MG63 (cell line): ENCODE data around the gene WDFY4. TPM values are rescaled to one million over a fixed set of nuclear protein-coding genes. Genes with fewer than 3 reads are reported as not detected.

Experiments
- DNase-seq: peaks from one replicate; pipeline ENCODE4 v3.0.0-alpha.2; 2020
- H3K27me3 ChIP-seq: fragments of 250-450 bp; sonication (Bioruptor Pico); 2 replicates; pipeline ENCODE4 v1.5.1; 2020; ENCODE audit warnings: mild to moderate bottlenecking, moderate library complexity
- H3K36me3 ChIP-seq: fragments of 250-450 bp; sonication (Bioruptor Pico); 2 replicates; pipeline ENCODE4 v1.5.1; 2020; ENCODE audit warnings: mild to moderate bottlenecking, moderate library complexity
- H3K4me3 ChIP-seq: fragments of 250-450 bp; sonication (Bioruptor Pico); 2 replicates; pipeline ENCODE4 v1.5.1; 2020; ENCODE audit warnings: mild to moderate bottlenecking, moderate library complexity
- H3K9me3 ChIP-seq: fragments of 250-450 bp; sonication (Bioruptor Pico); 2 replicates; pipeline ENCODE4 v1.5.1; 2020; ENCODE audit warnings: mild to moderate bottlenecking, moderate library complexity
- total RNA-seq: library from RNA; depleted of rRNA; stranded (reverse); fragments of >200 nt; shearing (Covaris generic); gene quantifications from 2 replicates; pipeline ENCODE4 v1.2.3, GENCODE V29; 2014; ENCODE audit warnings: low replicate concordance

The WDFY4 gene
- total RNA-seq, 1 experiment from 2014 or later, result 0.63 TPM

DNA sequence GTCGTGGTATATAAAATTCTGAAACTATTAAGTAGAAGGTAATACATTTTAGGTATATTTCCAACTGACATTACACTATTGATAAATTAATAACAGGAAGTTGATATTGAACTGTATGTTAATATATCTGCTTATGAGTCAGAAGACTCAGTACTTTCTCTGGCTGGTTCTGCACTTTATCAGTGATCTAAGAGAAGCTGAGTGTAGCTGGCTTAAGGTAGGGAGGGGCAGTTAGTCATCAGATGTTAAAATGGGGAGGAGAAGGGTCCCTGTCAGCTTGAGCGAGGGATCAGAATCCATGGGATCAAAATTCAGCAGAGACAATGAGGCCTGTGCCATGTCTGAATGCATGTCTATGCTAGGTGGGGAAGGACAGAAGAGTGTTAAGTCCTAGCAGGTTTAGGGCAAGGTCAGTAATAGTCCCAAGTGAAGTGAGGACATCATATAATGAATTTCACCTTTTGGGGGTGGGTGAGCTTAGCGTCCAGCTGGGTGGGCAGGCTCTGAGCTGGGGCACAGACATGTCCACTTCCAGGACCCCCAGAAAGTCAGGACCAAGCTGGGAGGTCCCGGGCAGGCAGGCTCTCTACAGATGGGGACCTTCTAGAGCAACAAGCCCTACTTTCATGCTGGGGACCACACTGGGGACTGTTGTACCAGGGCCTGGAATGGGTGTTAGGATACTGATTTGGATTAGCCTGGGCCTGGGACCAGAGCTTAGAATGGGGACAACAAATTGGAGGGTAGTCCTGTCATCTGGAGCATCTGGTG is 82.9 kb downstream of the WDFY4 start:
- no peak for DNase-seq
- Histone ChIP-seq H3K36me3 (no peaks in the 10 kb centered on the region), H3K27me3 (no peaks in the 10 kb centered on the region), H3K9me3 (no peaks in the 10 kb centered on the region), H3K4me3 (no peak overlapping the region)

DNA sequence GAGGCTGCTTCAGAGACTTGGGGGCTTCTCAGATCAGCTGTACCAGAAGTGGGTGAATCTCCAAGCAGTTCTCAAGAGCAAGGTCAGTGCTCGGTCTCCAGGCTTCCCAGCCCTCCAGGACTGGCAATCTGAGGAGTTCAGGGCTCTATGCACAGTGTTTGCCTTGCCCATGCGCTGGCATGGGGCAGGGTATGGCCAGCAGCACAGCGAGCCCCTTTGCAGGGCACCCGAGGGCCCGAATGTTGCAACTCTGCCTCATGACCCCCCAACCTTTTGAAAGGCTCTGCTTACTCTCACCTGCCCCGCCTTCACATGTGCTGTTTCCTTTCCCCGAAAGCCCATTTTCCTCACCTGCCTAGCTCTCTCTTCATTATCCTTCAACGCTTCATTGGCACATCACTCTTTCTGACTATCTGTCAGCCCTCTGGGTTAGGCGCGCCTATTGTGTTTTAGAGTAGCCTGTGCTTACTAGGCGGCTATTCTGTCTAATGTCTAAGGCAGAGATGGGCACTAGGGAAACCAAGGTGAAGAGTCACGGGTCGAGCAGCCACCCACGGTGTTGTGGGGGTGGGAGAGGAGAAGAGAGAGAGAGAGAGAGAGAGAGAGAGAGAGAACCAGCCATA is 83.6 kb downstream of the WDFY4 start:
- no peak for DNase-seq
- Histone ChIP-seq H3K9me3 (no peaks in the 10 kb centered on the region), H3K4me3 (no peak overlapping the region), H3K27me3 (no peaks in the 10 kb centered on the region), H3K36me3 (no peaks in the 10 kb centered on the region)

DNA sequence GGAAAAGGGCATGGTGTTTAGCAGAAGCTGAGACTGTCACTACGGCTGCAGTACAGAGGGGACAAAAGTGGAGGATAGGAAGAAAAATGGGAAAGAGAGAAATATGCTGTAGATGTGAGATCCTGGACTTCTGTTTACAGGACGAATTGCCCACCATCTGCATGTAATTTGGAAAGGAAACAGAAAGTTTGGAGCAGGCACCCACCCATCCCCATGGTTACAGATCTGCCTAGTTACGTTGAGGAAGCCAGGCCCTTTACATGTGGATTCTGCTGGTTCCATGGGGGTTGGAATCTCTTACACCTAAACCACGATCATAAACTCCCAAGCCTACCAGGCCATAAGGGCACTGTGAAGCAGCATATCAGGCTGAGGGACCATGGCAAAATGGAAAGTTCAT is 84.3 kb downstream of the WDFY4 start:
- no peak overlapping the region for H3K4me3 ChIP-seq
- no peak for DNase-seq
- H3K27me3 ChIP-seq, result no peaks in the 10 kb centered on the region

DNA sequence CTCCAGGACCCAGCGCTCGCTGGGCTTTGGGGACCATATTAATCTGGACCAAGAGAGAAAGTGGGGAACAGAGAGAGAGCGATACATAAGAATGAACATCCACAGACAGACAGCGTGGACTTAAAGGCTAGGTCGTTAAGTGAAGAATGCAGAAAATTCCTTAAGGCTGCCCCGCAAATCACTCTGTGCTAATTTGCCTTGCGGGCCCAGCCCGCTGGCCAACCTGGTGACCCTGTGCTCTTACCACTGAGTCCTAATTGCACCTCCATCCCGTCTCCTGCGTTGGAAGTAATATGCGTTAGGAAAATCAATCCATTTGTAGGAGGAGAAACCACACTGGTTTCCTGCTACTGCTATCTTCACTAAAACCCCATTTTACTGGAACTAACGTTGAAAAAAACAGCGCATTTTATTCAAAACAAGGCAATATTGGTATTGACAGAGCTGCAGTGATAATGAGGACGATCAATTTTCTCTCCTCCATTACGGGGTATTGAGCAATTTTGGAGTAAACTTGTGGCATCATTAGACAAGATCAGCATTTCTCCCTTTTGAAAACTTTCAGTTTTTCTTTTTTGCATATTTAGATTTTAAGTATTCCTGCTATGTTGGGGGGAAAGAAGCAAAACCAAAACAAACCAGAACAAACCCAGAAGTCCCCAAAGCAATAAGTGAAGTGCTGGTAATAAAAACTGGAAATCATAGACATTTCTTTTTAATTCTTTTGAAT is 85.2 kb downstream of the WDFY4 start:
- no peaks in the 10 kb centered on the region for H3K36me3 ChIP-seq
- no peaks in the 10 kb centered on the region for H3K9me3 ChIP-seq
- no peaks in the 10 kb centered on the region for H3K27me3 ChIP-seq
- no peak for DNase-seq
- no peak overlapping the region for H3K4me3 ChIP-seq

More for the DNA sequence above, 84.3 kb downstream of the WDFY4 start:
- H3K36me3 ChIP-seq, result no peaks in the 10 kb centered on the region
- H3K9me3 ChIP-seq, result no peaks in the 10 kb centered on the region

- DNase-seq, result no peak
- Histone ChIP-seq H3K9me3 (no peaks in the 10 kb centered on the region), H3K4me3 (no peak overlapping the region), H3K27me3 (no peaks in the 10 kb centered on the region), H3K36me3 (no peaks in the 10 kb centered on the region)
Measured at GRCh38 chr10:48770561-48771089, 86.0 kb downstream of the WDFY4 start.

GRCh38 chr10:48771234-48771633 is 86.6 kb downstream of the WDFY4 start:
- H3K9me3 ChIP-seq, result no peaks in the 10 kb centered on the region
- no peak overlapping the region for H3K4me3 ChIP-seq
- H3K36me3 ChIP-seq, result no peaks in the 10 kb centered on the region
- no peak for DNase-seq
- H3K27me3 ChIP-seq, result no peaks in the 10 kb centered on the region

DNA sequence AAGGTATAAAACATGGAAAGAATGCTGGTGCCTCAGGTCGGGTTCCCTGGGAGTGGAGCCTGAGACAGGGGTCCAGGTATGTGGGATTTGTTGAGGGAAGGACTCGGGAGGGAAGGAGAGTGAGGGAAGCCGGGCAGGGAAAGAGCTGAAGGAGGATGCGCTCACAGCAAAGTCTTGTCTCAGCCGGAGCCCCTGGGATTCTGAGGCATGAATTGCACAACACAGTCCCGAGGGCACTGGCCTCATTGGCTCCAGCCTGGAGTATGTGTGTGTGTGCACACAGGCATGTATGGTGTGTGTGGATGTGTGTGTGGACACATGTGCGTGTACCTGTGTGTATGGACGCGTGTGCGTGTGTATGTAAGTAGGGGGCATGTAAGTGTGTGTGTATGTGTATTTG is 87.4 kb downstream of the WDFY4 start:
- Histone ChIP-seq H3K4me3 (no peak overlapping the region), H3K27me3 (no peaks in the 10 kb centered on the region), H3K9me3 (no peaks in the 10 kb centered on the region), H3K36me3 (no peaks in the 10 kb centered on the region)
- no peak for DNase-seq

DNA sequence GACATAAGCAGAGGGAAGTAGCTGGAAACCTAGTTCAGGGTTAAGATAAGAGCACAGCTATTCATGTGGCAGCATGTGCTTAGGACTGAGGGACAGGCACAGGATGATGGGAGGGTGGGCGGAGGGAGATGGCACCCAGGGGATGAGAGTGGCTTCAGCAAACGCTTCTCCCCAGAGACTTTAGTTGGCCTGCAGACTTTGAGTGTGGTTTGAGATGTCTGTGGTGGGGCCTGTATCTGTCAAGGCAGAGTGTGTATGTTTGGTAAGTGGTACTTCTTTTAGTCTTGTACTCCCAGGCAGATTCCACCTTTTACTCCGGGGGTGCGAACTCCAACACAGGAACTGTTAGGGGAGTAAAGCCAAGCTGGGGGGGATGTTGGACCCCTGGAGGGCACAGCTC is 88.9 kb downstream of the WDFY4 start:
- H3K27me3 ChIP-seq, result no peaks in the 10 kb centered on the region
- no peaks in the 10 kb centered on the region for H3K9me3 ChIP-seq
- H3K4me3 ChIP-seq, result no peak overlapping the region
- H3K36me3 ChIP-seq, result no peaks in the 10 kb centered on the region
- no peak for DNase-seq

GRCh38 chr10:48774416-48775205 is 89.9 kb downstream of the WDFY4 start:
- Histone ChIP-seq H3K4me3 (no peak overlapping the region), H3K36me3 (no peaks in the 10 kb centered on the region), H3K9me3 (no peaks in the 10 kb centered on the region), H3K27me3 (no peaks in the 10 kb centered on the region)
- no peak for DNase-seq

GRCh38 chr10:48775206-48775517 is 90.5 kb downstream of the WDFY4 start:
- no peaks in the 10 kb centered on the region for H3K27me3 ChIP-seq
- DNase-seq, result no peak
- H3K9me3 ChIP-seq, result no peaks in the 10 kb centered on the region
- no peaks in the 10 kb centered on the region for H3K36me3 ChIP-seq
- no peak overlapping the region for H3K4me3 ChIP-seq

DNA sequence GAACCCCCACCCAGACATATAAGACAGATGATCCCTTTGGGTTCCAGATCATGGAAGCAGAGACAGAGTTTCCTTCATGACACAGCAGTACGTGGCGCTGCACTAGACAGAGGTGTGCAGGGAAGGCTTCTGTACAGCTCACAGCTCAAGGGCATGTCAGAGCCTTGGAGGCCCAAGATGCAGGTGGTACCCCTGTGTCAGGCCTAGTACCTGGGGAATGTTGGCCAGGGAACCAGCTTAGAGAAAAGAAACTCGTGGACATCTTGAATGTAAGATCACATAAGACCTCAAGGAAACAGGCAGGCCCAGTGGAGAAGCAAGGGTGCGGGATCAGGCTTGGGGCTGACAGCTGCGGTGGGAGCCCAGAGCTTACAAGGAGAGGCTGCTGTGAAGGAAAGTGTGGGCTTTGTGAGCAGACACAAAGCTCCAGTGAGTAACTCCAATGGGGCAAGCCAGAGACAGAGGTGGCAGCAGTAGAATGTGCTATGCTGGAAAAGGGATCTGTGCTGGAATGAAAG is 91.4 kb downstream of the WDFY4 start:
- no peak overlapping the region for H3K4me3 ChIP-seq
- H3K36me3 ChIP-seq, result no peaks in the 10 kb centered on the region
- no peaks in the 10 kb centered on the region for H3K27me3 ChIP-seq
- no peaks in the 10 kb centered on the region for H3K9me3 ChIP-seq
- no peak for DNase-seq

- no peaks in the 10 kb centered on the region for H3K36me3 ChIP-seq
- H3K4me3 ChIP-seq, result no peak overlapping the region
- H3K27me3 ChIP-seq, result no peaks in the 10 kb centered on the region
- no peak for DNase-seq
- no peaks in the 10 kb centered on the region for H3K9me3 ChIP-seq
Measured at GRCh38 chr10:48776528-48776927, 91.9 kb downstream of the WDFY4 start.

- no peaks in the 10 kb centered on the region for H3K27me3 ChIP-seq
- no peaks in the 10 kb centered on the region for H3K9me3 ChIP-seq
- no peaks in the 10 kb centered on the region for H3K36me3 ChIP-seq
- no peak for DNase-seq
- no peak overlapping the region for H3K4me3 ChIP-seq
Measured at GRCh38 chr10:48777110-48777509, 92.4 kb downstream of the WDFY4 start.

DNA sequence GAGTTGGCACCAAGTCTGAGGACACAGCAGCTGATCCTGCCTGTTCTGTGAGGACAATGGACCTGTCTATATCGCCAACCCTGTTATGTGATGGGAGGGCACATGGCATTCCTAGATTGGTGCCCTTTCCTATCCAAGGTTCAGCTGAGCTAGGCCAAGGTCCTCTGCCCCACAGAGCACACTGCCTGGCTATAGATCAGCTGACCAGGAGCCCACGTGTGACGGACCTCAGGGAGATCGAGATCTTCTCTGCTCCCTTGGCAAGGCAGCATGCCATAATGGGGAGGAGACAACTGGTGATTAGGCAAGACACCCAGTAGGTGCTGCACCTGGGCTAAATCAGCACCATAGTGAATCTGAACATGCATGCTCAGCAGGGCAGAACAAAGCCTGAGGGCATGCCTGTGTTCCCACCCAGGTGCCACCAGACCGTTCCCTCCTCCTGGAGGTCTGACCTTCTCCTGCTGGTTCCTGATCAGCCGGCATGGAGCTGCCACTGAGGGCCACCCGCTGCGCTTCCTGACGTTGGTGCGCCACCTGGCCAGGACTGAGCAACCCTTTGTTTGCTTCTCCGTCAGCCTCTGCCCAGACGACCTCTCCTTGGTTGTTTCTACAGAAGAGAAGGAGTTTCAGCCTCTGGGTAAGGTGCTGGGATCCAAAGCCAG is 93.7 kb downstream of the WDFY4 start:
- Histone ChIP-seq H3K4me3 (no peak overlapping the region), H3K27me3 (no peaks in the 10 kb centered on the region), H3K9me3 (no peaks in the 10 kb centered on the region), H3K36me3 (no peaks in the 10 kb centered on the region)
- no peak for DNase-seq

DNA sequence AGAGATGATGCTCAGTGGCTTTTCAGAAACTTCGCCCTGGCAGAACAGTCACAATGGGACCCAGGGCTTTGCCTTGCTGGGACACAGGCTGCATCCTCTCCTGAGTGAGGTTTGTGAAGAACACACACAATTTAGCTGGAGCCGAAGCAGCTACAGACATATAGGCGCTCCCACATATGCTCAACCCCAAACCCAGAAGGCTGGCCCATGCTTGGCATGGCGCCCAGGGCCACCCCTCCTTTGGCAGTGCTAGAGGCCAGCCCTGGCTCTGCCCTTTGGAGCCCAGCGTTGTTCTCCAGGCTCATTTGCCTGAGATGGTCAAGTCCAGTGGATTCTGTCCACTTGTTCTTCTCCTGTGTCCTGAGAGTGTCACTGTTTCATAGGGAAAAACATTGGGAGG is 94.4 kb downstream of the WDFY4 start:
- Histone ChIP-seq H3K9me3 (no peaks in the 10 kb centered on the region), H3K36me3 (no peaks in the 10 kb centered on the region), H3K27me3 (no peaks in the 10 kb centered on the region), H3K4me3 (no peak overlapping the region)
- no peak for DNase-seq

- no peaks in the 10 kb centered on the region for H3K27me3 ChIP-seq
- H3K9me3 ChIP-seq, result no peaks in the 10 kb centered on the region
- DNase-seq, result no peak
- no peaks in the 10 kb centered on the region for H3K36me3 ChIP-seq
- H3K4me3 ChIP-seq, result no peak overlapping the region
Measured at GRCh38 chr10:48779546-48780152, 95.0 kb downstream of the WDFY4 start.
